Stimulated activated CD4-positive, alpha-beta T cell treated with anti-CD3 and anti-CD28 coated beads, Interleukin-15, amount 100 ng/mL, for 48 hours (primary cell): ENCODE measurements around the gene CHTF18.
A peak's percentile ranks its signal among the peaks of the same experiment; 100 is the strongest.
"Not testable (repeated sequence)": the region's sequence is repeated elsewhere in the genome, so short reads cannot be mapped to it uniquely, and the experiment has no call there.

Experiments used
- DNase-seq, 2 donors: peaks; one replicate each; pipeline ENCODE4 v3.0.0-alpha.2; 2020; ENCODE audit warnings: low read depth in 2 of 2

The CHTF18 gene

DNA sequence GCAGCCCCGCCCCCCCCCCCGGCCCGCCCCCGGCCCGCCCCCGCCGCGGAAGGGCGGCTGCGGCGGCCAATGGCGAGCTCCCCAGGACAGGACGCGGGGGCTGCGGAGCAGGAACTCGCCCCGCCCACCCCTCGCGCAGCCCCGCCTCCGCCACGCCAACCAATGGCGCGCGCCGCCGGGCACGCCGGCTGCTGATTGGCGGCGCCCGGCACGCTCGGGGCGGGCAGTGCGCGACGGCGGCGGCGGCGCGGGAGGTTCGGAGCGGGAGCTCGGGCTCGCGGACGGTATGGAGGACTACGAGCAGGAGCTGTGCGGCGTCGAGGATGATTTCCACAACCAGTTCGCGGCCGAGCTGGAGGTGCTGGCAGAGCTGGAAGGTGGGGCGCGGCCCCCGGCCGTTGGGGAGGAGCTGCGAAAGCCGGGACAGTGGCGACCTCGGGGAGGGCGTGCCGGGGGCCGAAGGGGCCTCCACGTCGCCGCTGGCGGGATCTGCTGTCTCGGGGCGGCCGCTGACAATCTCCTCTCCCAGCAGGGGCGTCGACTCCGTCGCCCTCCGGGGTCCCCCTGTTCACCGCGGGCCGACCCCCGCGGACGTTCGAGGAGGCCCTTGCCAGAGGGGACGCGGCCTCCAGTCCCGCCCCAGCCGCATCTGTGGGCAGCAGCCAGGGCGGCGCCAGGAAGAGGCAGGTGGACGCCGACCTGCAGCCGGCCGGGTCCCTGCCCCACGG lies at the start of gene CHTF18:
CHTF18 (plus strand) TSS at position 222 of the 728 bp plus-strand sequence; CDS start at position 287, 65 bp downstream.
- DNase-seq = peak; percentile 82 to 90

DNA sequence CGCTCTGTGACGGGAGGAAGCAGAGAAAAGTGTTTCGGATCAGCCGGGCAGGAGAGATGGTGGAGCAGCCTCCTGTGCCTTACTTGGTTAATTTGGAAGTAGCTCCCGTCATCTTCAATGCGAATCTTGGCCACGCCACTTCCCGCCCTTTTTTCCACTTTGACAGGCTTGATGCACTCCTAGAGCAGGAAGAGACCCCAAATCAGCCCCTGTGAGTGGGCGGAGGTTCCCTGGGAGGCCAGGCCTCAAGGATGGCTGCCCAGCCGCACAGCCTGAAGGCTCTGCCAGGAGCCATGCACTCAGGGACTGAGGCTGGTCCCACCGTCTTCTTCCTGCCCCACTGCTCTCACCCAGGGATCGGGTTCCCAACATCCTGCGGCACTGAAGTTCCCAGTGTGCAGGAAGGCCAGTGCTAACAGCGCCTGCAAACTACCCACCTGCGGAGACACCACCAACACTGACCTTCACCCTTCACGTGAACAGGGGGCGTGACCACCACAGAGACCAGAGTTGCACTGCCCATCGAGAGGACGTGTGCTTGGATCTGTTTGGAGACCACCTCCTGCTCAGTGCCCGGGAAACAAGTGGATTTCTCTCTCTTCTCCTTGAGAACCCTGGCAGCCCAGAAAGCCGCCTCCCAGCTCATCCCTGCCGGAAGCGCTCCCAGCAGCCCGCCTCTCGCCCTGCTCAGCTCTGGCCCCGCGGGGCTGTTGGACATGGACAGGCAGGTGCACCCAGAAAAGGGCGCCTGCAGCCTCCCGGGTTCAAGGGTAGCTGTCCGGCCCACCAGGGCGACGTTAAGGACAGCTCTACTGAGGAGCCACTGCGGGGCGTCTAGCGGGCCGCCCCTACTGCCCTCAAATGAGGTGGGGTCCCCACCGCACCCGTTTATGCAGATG lies 48.6 kb upstream of the CHTF18 start:
- DNase-seq = no peak

- no peak for DNase-seq
Measured at GRCh38 chr16:740459-740763, 48.0 kb upstream of the CHTF18 start.

DNA sequence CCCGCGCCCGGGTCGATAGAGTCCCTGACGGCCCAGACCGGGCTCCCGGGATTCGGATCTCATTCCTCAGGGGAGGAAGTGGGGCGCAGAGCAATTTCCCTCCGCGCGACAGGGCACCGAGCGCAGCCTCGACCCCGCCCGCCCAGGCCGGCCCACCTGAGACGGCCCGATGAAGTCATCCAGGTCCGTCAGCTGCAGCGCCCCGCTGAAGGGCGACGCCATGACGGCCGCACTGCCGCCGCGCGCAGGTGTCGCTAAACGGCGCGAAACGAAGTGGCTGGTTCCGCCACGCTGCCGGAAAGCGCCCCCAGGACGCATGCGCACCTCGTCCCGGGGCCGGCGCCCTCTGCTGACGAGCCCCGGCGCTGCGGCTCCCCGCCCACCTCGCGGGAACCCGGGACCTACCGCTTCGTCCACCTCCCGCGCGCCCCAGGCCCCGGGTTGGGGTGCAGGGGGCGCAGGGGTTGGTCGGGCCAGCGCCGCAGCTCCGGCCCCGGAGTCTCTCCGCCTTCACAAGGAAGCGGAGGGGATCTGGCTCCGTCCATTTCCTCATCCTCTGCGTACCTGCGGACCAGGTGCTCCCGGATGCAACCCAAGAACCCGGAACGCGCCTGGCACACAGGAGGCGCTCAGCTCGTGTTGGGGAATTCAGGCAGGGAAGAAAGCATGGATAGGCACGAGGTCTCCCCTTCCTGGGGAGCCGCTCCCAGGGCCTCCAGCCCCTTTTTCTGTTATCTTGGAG lies 47.5 kb upstream of the CHTF18 start, which contains the start of gene CIAO3:
CIAO3 (minus strand) TSS at position 234 of the 742 bp plus-strand sequence; CDS start at position 222, 12 bp downstream.
- DNase-seq = peak; percentile 86

DNA sequence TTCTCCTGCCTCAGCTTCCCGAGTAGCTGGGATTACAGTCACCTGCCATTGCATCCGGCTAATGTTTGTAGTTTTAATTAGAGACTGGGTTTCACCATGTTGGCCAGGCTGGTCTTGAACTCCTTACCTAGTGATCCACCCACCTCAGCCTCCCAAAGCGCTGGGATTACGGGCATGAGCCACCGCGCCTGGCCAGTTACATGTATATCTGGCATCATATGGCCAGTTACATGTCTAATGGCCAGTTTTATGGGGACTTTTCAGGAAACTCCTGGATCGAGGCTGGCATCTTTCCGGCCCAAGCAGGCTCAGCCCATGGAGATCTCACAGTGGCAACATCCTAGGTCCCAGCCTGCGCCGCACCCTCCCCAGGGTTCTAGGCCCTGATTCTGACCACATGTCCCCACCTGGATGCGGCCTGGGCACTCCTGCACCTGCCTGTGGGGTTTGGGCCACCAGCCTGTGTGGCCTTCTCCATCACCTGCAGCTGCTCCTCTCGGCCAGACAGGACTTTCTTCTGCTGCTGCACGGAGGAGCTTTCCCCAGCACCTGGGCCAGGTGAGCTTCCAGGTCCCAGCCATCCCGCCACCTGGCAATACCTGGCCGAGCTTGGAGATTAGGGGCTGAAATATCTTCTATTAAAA lies 46.3 kb upstream of the CHTF18 start:
- no peak for DNase-seq

GRCh38 chr16:742894-743293 lies 45.5 kb upstream of the CHTF18 start:
- not testable (repeated sequence) for DNase-seq

- DNase-seq = no peak
Measured at GRCh38 chr16:743794-744500, 44.5 kb upstream of the CHTF18 start.

GRCh38 chr16:745739-746138 lies 42.7 kb upstream of the CHTF18 start:
- no peak for DNase-seq

GRCh38 chr16:746637-747036 lies 41.8 kb upstream of the CHTF18 start:
- no peak for DNase-seq

GRCh38 chr16:747978-748746 lies 40.3 kb upstream of the CHTF18 start:
- DNase-seq = no peak

- DNase-seq = no peak
Measured at GRCh38 chr16:749010-749409, 39.4 kb upstream of the CHTF18 start.

DNA sequence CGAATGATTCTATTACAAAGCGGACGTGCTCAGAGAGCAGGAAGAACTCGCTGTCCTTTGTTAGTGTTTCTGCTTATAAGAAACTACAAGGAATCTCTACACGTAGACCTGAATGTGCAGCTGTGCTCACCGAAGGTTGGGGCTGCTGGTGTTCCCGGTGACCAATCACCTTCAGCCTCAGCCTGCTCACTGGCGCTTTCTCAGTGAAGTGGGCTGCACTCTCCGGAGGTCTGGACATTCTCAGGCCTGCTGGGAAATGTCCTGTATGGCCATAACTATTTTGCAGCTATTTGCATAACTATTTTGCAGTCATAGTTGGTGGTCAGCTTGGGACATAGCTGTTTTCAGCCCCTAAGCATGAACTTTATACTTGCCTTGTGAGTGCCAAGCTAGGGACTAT lies 37.9 kb upstream of the CHTF18 start:
- DNase-seq = no peak

DNA sequence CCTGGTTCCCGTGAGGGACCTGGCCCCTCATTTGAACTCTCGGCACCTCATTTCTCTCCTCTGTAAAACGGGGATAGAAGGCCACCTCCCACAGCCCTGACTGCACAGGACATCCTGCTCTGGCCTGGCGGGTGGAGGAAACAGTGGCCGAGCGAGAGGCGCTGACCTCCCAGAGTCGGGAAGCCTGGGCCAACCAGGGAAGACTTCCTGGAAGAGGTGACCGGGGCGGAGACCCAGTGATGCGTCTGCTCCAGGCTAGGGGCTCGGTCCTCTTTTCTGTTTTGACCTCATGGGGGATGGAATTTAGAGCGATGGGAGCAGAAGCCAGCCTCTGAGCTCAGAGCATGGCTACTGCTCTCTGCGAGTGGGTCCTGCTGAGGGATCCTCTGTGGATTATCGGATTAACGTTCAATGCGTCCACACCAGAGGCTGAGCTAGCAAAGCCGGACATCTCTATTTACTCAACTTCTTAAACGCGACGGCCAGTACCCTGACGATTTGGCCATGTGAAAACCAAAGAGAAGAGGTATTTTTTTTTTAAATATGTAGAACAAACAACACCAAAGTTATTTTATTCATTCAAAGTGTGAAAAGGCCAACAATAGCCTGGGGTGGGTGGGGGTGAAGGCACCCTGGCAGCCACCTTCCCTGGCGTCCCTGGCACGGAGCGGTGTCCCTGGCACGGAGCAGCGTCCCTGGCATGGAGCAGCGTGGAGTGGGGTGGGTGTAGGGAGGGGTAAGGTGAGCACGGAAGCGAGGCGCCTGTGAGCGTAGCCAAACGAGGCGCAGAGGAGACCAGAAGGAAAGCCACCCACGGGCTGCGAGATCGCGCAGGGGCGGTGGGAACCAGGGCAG lies 37.0 kb upstream of the CHTF18 start:
- DNase-seq = no peak

GRCh38 chr16:752007-752312 lies 36.5 kb upstream of the CHTF18 start:
- no peak for DNase-seq

- not testable (repeated sequence) for DNase-seq
Measured at GRCh38 chr16:754121-754607, 34.3 kb upstream of the CHTF18 start.

- no peak for DNase-seq
Measured at GRCh38 chr16:754656-755055, 33.8 kb upstream of the CHTF18 start.

GRCh38 chr16:756428-756827 lies 32.0 kb upstream of the CHTF18 start:
- DNase-seq = no peak

- no peak for DNase-seq
Measured at GRCh38 chr16:759110-759910, 29.1 kb upstream of the CHTF18 start.

GRCh38 chr16:760065-760464 lies 28.4 kb upstream of the CHTF18 start:
- no peak for DNase-seq
